Neural crest cell (in vitro differentiated cells): ENCODE measurements around the gene KCNIP4. TPM values are rescaled to one million over a fixed set of nuclear protein-coding genes. Genes with fewer than 3 reads are reported as not detected.
"Not testable (repeated sequence)": the region's sequence is repeated elsewhere in the genome, so short reads cannot be mapped to it uniquely, and the experiment has no call there.

Experiments
- DNase-seq: peaks from one replicate; pipeline ENCODE4 v3.0.0; 2021; ENCODE audit warnings: low read depth, mixed read lengths, low spot score
- H3K27ac Mint-ChIP-seq: one replicate; pipeline ENCODE4 v1.8.0; 2021; ENCODE audit warnings: mild to moderate bottlenecking, mixed read lengths; ENCODE audit not compliant: unreplicated experiment
- H3K27me3 Mint-ChIP-seq: 2 replicates; pipeline ENCODE4 v1.8.0; 2021; ENCODE audit warnings: low read depth, mild to moderate bottlenecking, mixed read lengths
- H3K36me3 Mint-ChIP-seq: 2 replicates; pipeline ENCODE4 v1.8.0; 2021; ENCODE audit warnings: low read depth, mild to moderate bottlenecking, mixed read lengths
- H3K4me1 Mint-ChIP-seq: 2 replicates; pipeline ENCODE4 v1.8.0; 2021; ENCODE audit warnings: mixed read lengths
- H3K4me3 Mint-ChIP-seq: one replicate; pipeline ENCODE4 v1.8.0; 2021; ENCODE audit warnings: mild to moderate bottlenecking, mixed read lengths
- H3K9me3 Mint-ChIP-seq: 2 replicates; pipeline ENCODE4 v1.8.0; 2021; ENCODE audit warnings: mixed read lengths
- total RNA-seq: library from RNA; stranded (reverse); gene quantifications from 2 replicates; pipeline ENCODE4 v1.2.1, GENCODE V29; 2021
- TF ChIP-seq, protein P1 (sequence below): fragments of 200-600 bp; sonication (generic); conservative IDR thresholded peaks from 2 replicates; pipeline ENCODE4 v1.5.0; 2021; ENCODE audit warnings: antibody characterized with exemption, mild to moderate bottlenecking

Gene KCNIP4
- total RNA-seq, 1 donor from 2014 or later = 0.33 TPM

DNA sequence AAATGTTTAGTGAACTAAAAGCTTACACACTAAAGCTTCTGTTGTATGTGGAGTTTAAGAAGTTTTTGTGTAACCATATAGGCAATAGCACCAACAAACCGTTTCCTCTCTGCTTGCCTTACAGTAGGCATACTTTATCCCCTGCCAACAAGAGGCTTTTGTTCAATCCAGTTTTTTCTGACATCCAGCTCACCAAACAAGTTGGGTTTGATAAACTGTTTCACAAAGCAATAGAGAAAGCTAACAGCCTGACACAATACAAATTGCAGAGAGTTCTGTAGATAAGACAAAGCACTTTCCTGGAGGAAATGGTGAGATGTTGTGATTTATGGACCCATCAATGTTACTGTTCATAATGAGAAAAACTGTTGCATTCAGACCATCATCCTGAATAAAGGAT is 1194.5 kb downstream of the KCNIP4 start:
- Mint-ChIP-seq H3K27ac (no peak overlapping the region), H3K27me3 (no peaks in the 10 kb centered on the region), H3K9me3 (no peaks in the 10 kb centered on the region), H3K4me1 (no peaks in the 10 kb centered on the region), H3K36me3 (peaks cover 20% of the 10 kb centered on the region), H3K4me3 (no peak overlapping the region)
- no peak for DNase-seq
- TF ChIP-seq, protein P1, sequence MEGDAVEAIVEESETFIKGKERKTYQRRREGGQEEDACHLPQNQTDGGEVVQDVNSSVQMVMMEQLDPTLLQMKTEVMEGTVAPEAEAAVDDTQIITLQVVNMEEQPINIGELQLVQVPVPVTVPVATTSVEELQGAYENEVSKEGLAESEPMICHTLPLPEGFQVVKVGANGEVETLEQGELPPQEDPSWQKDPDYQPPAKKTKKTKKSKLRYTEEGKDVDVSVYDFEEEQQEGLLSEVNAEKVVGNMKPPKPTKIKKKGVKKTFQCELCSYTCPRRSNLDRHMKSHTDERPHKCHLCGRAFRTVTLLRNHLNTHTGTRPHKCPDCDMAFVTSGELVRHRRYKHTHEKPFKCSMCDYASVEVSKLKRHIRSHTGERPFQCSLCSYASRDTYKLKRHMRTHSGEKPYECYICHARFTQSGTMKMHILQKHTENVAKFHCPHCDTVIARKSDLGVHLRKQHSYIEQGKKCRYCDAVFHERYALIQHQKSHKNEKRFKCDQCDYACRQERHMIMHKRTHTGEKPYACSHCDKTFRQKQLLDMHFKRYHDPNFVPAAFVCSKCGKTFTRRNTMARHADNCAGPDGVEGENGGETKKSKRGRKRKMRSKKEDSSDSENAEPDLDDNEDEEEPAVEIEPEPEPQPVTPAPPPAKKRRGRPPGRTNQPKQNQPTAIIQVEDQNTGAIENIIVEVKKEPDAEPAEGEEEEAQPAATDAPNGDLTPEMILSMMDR = no peak

DNA sequence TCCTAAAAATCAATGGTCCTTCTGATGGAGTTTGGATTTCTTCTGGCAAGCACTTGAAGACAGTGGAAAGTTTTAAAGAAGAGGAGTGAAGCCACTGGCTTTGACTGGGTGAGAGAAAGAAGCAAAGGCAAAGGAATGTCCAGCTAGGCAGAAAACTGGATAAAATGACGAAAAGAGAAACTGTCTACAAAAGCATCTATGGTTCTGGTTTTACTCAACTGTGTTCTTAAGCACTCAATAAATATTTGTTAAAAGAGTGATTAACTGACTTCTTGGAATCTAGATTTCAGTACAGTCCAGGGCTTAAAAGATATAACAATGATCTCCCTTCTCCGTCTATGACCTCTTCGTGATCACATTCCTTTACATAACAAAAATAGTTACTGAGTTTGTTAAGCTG is 1195.9 kb downstream of the KCNIP4 start:
- no peak overlapping the region for H3K4me3 Mint-ChIP-seq
- H3K9me3 Mint-ChIP-seq = no peaks in the 10 kb centered on the region
- no peak for DNase-seq
- no peak overlapping the region for H3K27ac Mint-ChIP-seq
- TF ChIP-seq, protein P1 = no peak
- no peaks in the 10 kb centered on the region for H3K4me1 Mint-ChIP-seq
- no peaks in the 10 kb centered on the region for H3K27me3 Mint-ChIP-seq
- peaks cover 27% of the 10 kb centered on the region for H3K36me3 Mint-ChIP-seq

DNA sequence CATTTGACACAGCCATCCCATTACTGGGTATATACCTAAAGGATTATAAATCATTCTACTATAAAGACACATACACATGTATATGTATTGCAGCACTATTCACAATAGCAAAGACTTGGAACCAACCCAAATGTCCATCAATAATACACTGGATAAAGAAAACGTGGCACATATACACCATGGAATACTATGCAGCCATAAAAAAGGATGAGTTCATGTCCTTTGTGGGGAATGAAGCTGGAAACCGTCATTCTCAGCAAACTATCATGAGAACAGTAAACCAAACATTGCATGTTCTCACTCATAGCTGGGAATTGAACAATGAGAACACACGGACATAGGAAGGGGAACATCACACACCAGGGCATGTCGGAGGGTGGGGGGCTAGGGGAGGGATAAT is 1202.6 kb downstream of the KCNIP4 start:
- DNase-seq, H3K4me3 Mint-ChIP-seq, H3K27ac Mint-ChIP-seq, H3K27me3 Mint-ChIP-seq, H3K4me1 Mint-ChIP-seq: not testable (repeated sequence)
- Mint-ChIP-seq H3K9me3 (peaks cover 16% of the 10 kb centered on the region), H3K36me3 (peaks cover 47% of the 10 kb centered on the region)

DNA sequence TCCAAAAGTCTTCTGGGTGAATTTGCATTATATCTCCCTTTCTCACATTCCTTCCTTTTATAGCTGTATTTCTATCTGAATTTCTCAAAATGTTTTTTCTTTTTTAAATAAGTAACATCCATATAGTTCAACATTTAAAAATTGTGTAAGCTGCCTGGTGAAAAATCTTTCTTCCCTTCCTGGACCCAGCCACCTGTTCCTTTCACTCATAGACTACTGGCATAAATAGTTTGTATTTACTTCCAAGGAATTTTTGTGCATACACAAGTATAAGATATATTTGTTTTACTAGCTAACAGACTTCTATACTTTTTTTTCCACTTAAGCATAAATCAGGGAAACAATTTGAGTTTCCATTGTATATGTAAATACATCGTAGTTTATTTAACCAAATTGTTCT is 1212.6 kb downstream of the KCNIP4 start:
- Mint-ChIP-seq H3K9me3 (peaks cover 23% of the 10 kb centered on the region), H3K4me3 (no peak overlapping the region), H3K36me3 (peaks cover 67% of the 10 kb centered on the region), H3K27me3 (no peaks in the 10 kb centered on the region), H3K4me1 (no peaks in the 10 kb centered on the region), H3K27ac (no peak overlapping the region)
- no peak for DNase-seq
- TF ChIP-seq, protein P1 = no peak

DNA sequence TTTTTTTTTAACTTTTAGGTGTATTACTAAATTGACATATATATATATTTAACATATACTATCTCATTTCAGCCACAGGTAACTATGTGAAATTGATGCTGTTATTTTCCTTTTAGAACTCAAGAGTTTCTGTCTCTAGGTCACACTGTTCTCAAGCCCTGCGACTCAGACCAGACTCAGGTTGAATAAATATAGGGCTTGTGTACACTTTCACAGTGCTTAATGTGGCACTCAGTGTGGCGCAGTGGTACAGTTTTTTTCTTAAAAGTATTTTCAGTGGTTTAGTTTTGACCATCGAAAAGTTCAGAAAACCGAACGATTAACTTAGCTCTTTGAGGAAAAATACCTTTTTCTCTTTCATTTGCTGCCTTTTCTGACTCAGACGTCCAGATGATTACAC is 1223.7 kb downstream of the KCNIP4 start:
- Mint-ChIP-seq H3K27ac (no peak overlapping the region), H3K36me3 (peaks cover 42% of the 10 kb centered on the region), H3K4me3 (no peak overlapping the region), H3K9me3 (peaks cover 11% of the 10 kb centered on the region), H3K4me1 (no peaks in the 10 kb centered on the region), H3K27me3 (no peaks in the 10 kb centered on the region)
- no peak for DNase-seq
- TF ChIP-seq, protein P1 = no peak

DNA sequence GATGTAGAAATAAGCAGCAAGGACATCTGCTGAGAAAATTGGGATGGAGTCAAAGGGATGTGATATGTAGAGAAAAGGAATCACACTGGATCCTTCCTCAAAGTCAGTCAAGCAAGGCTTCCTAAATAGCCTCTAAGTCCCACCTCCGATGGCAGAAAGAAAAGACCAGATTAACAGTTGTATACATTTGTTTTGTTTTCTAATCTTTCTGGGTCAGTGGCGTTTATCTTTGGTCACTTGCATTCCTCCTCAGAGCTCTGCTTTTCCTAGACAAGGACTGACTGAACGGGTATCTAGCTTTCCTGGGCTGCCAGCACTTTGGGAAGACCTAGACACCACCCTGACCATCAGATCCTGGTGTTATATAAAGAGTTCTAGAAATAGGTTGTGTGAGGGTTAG is 1225.1 kb downstream of the KCNIP4 start:
- Mint-ChIP-seq H3K27ac (no peak overlapping the region), H3K9me3 (peaks cover 14% of the 10 kb centered on the region), H3K4me1 (no peaks in the 10 kb centered on the region), H3K36me3 (peaks cover 55% of the 10 kb centered on the region), H3K4me3 (no peak overlapping the region), H3K27me3 (no peaks in the 10 kb centered on the region)
- TF ChIP-seq, protein P1 = no peak
- no peak for DNase-seq
